ENCODE data around the gene TMSB15C.

Gene TMSB15C

DNA sequence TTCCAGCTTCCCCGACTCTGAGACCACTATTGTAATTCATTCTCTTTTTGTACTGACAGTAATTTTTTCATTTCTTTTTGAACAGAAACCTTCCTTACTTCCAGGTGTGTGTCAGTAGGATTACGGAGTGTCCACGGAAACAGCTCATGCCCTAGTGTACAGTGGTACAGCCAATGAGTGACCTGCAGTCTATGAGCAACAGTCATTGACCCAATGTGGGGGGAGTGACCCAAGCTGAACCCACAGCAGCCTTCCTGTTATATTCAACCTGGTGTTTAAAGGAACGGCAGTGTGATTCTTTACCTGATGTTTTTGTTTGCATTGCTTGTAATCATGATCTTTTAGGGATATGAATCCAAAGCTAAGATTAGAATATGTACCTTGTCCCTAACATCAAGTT, 35.0 kb downstream of the TMSB15C start:
- DNase-seq = no peak

DNA sequence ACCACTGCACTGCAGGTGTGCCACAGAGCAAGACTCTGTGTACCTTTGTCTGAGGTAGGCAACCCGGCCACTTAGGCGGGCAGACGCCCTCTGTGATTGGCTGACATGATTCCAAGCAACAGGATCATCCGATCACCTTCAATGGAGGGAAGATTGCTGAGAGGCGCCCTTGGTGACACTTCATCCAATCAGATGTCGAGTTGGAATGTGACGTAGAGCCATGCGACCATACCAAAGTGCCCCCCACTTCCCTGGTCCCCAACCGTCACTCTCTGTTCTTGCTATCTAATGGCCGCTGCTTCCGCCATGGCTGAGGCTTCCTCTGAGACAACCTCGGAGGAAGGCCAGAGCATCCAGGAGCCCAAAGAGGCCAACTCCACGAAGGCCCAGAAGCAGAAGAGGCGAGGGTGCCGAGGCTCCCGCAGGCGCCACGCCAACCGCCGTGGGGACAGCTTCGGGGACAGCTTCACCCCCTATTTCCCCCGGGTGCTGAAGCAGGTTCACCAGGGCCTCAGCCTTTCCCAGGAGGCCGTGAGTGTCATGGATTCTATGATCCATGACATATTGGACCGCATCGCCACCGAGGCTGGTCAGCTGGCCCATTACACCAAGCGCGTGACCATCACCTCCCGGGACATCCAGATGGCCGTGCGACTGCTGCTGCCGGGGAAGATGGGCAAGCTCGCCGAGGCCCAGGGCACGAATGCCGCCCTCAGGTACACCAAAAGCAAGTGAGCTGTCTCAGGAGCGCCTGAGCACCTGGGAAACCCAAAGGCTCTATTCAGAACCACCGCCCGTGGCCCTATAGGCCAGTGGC, 36.1 kb downstream of the TMSB15C start, which contains the start of gene H2BW2:
Gene H2BW2 (plus strand): TSS at position 268 of the 817 bp plus-strand sequence. CDS start 39 bp downstream, at position 307.
- DNase-seq = no peak

Measured in NCI-H69 (cell line).